ENCODE data around the gene COL5A2. TPM values are rescaled to one million over a fixed set of nuclear protein-coding genes. Genes with fewer than 3 reads are reported as not detected.

The COL5A2 gene
- total and polyA plus RNA-seq, 8 donors: 11.9 to 468 (median 48.1) TPM

GRCh38 chr2:189010536-189010935 is 169.0 kb downstream of the COL5A2 start:
- Histone ChIP-seq H3K36me3 (peaks cover 4 to 59% (median 43%) of the 10 kb centered on the region in 4 donors), H3K27ac (no peak overlapping the region), H3K9me3 (no peaks in the 10 kb centered on the region), H3K4me3 (no peak overlapping the region), H3K4me1 (peaks cover 0 to 34% (median 3%) of the 10 kb centered on the region in 4 donors), H3K27me3 (no peaks in the 10 kb centered on the region)
- 68 to 86% (median 79%) methylated on average over 6 of the region's 6 CpGs for WGBS, 5 donors
- no peak for DNase-seq
- TF ChIP-seq POLR2AphosphoS5 (IDR thresholded peaks at IDR 0.05) (no peak), EP300 (IDR thresholded peaks at IDR 0.05) (no peak), CTCF (IDR thresholded peaks at IDR 0.05) (no peak), POLR2A (IDR thresholded peaks at IDR 0.05) (no peak)
- intact Hi-C loops (cut with DNase I; ENCODE audit: low total_unique reads): no loop called here

- DNase-seq: no peak
- peaks cover 4 to 77% (median 56%) of the 10 kb centered on the region in 4 donors for H3K36me3 ChIP-seq
- intact Hi-C loops (cut with DNase I; ENCODE audit: low total_unique reads): no loop called here
- H3K9me3 ChIP-seq: no peaks in the 10 kb centered on the region
- WGBS, 5 donors: 75 to 84% (median 79%) methylated on average over 9 of the region's 9 CpGs
- no peak overlapping the region for H3K27ac ChIP-seq
- H3K4me3 ChIP-seq: no peak overlapping the region
- no peak for TF ChIP-seq POLR2AphosphoS5 (IDR thresholded peaks at IDR 0.05)
- peaks cover 0 to 21% (median 0%) of the 10 kb centered on the region in 4 donors for H3K4me1 ChIP-seq
- H3K27me3 ChIP-seq: no peaks in the 10 kb centered on the region
Measured at GRCh38 chr2:189008555-189009262, 170.9 kb downstream of the COL5A2 start.

GRCh38 chr2:189002079-189002478 is 177.5 kb downstream of the COL5A2 start:
- H3K27me3 ChIP-seq: no peaks in the 10 kb centered on the region
- DNase-seq: no peak
- peak overlapping the region in 1 of 5 donors; percentile 28 for H3K27ac ChIP-seq
- peaks cover 10 to 95% (median 63%) of the 10 kb centered on the region in 4 donors for H3K36me3 ChIP-seq
- intact Hi-C loops (cut with DNase I; ENCODE audit: low total_unique reads): no loop called here
- 19 to 39% (median 34%) methylated on average over 1 of the region's 1 CpG for WGBS, 5 donors
- no peak overlapping the region for H3K4me3 ChIP-seq
- no peaks in the 10 kb centered on the region for H3K9me3 ChIP-seq
- TF ChIP-seq POLR2AphosphoS5 (IDR thresholded peaks at IDR 0.05): no peak
- no peak for TF ChIP-seq EP300 (IDR thresholded peaks at IDR 0.05)
- TF ChIP-seq CTCF (IDR thresholded peaks at IDR 0.05): no peak
- TF ChIP-seq POLR2A (IDR thresholded peaks at IDR 0.05): no peak
- H3K4me1 ChIP-seq: peaks cover 0 to 8% (median 0%) of the 10 kb centered on the region in 4 donors

- Histone ChIP-seq H3K9me3 (no peaks in the 10 kb centered on the region), H3K27me3 (no peaks in the 10 kb centered on the region), H3K4me1 (peaks cover 0 to 8% (median 0%) of the 10 kb centered on the region in 4 donors), H3K36me3 (peaks cover 10 to 97% (median 69%) of the 10 kb centered on the region in 4 donors), H3K27ac (no peak overlapping the region), H3K4me3 (no peak overlapping the region)
- intact Hi-C loops (cut with DNase I; ENCODE audit: low total_unique reads): no loop called here
- no peak for DNase-seq
- no peak for TF ChIP-seq CTCF (IDR thresholded peaks at IDR 0.05)
- TF ChIP-seq POLR2A (IDR thresholded peaks at IDR 0.05): no peak
- TF ChIP-seq EP300 (IDR thresholded peaks at IDR 0.05): no peak
- no peak for TF ChIP-seq POLR2AphosphoS5 (IDR thresholded peaks at IDR 0.05)
Measured at GRCh38 chr2:189000221-189000620, 179.3 kb downstream of the COL5A2 start.

GRCh38 chr2:188997263-188997662 is 182.3 kb downstream of the COL5A2 start:
- DNase-seq: no peak
- intact Hi-C loops (cut with DNase I; ENCODE audit: low total_unique reads): no loop called here
- Histone ChIP-seq H3K36me3 (peaks cover 20 to 97% (median 74%) of the 10 kb centered on the region in 4 donors), H3K27me3 (no peaks in the 10 kb centered on the region), H3K4me3 (no peak overlapping the region), H3K9me3 (no peaks in the 10 kb centered on the region), H3K4me1 (peaks cover 0 to 8% (median 0%) of the 10 kb centered on the region in 4 donors), H3K27ac (peak overlapping the region in 2 of 5 donors; percentile 12 to 50)
- TF ChIP-seq POLR2AphosphoS5 (IDR thresholded peaks at IDR 0.05): peak in 1 of 3 donors; percentile 11
- no peak for TF ChIP-seq CTCF (IDR thresholded peaks at IDR 0.05)

All from stomach (tissue), 9 donors.